ENCODE measurements around the gene MC5R. TPM values are rescaled to one million over a fixed set of nuclear protein-coding genes. Genes with fewer than 3 reads are reported as not detected.

MC5R gene
- total RNA-seq, 2 donors from 2014 or later: 0.24 TPM; not detected in 1

- Histone ChIP-seq H3K4me1 (ENCODE audit: control insufficient read depth, insufficient read depth, low read length) (peaks cover 2% of the 10 kb centered on the region), H3K27me3 (ENCODE audit: control insufficient read depth, insufficient read depth, low read length, poor library complexity, severe bottlenecking) (peaks cover 9% of the 10 kb centered on the region), H3K27ac (ENCODE audit: low read depth, low read length) (no peak overlapping the region), H3K9ac (ENCODE audit: extremely low read depth, low read length, poor library complexity, severe bottlenecking) (no peak overlapping the region), H3K36me3 (ENCODE audit: control insufficient read depth, insufficient read depth, low read length) (no peaks in the 10 kb centered on the region), H3K9me3 (ENCODE audit: control insufficient read depth, low read length) (no peaks in the 10 kb centered on the region), H3K4me3 (ENCODE audit: low read length) (no peak overlapping the region)
- TF ChIP-seq CTCF (conservative IDR thresholded peaks at IDR 0.05): no peak
- H3K4me1 Mint-ChIP-seq: peaks cover 21% of the 10 kb centered on the region
- peaks cover 17% of the 10 kb centered on the region for H3K27me3 Mint-ChIP-seq (ENCODE audit: insufficient read depth)
- H3K27ac Mint-ChIP-seq: no peak overlapping the region
- H3K9me3 Mint-ChIP-seq: no peaks in the 10 kb centered on the region
- DNase-seq: no peak
- WGBS, 2 experiments (ENCODE audit: insufficient coverage in 1 of 2, insufficient read length in 1 of 2): 93% methylated on average over 7 to 11 of the region's 11 CpGs
- no peak overlapping the region for H3K4me3 Mint-ChIP-seq
- no peaks in the 10 kb centered on the region for H3K36me3 Mint-ChIP-seq (ENCODE audit: low read depth)
Measured at GRCh38 chr18:13799396-13799795, 24.6 kb upstream of the MC5R start.

GRCh38 chr18:13800505-13801259 lies 23.3 kb upstream of the MC5R start:
- H3K4me3 ChIP-seq (ENCODE audit: low read length): peak overlapping the region; percentile 82
- no peaks in the 10 kb centered on the region for H3K36me3 ChIP-seq (ENCODE audit: control insufficient read depth, insufficient read depth, low read length)
- Mint-ChIP-seq H3K36me3 (ENCODE audit: low read depth) (no peaks in the 10 kb centered on the region), H3K9me3 (no peaks in the 10 kb centered on the region), H3K4me3 (peak overlapping the region; percentile 56), H3K27me3 (ENCODE audit: insufficient read depth) (peaks cover 17% of the 10 kb centered on the region), H3K4me1 (peaks cover 31% of the 10 kb centered on the region), H3K27ac (no peak overlapping the region)
- peak overlapping the region; percentile 18 for H3K9ac ChIP-seq (ENCODE audit: extremely low read depth, low read length, poor library complexity, severe bottlenecking)
- TF ChIP-seq CTCF (conservative IDR thresholded peaks at IDR 0.05): peak; percentile 71
- H3K9me3 ChIP-seq (ENCODE audit: control insufficient read depth, low read length): no peaks in the 10 kb centered on the region
- peaks cover 5% of the 10 kb centered on the region for H3K4me1 ChIP-seq (ENCODE audit: control insufficient read depth, insufficient read depth, low read length)
- peak; percentile 90 for DNase-seq
- 4 to 17% methylated on average over 15 to 30 of the region's 30 CpGs for WGBS, 2 experiments (ENCODE audit: insufficient coverage in 1 of 2, insufficient read length in 1 of 2)
- no peak overlapping the region for H3K27ac ChIP-seq (ENCODE audit: low read depth, low read length)
- H3K27me3 ChIP-seq (ENCODE audit: control insufficient read depth, insufficient read depth, low read length, poor library complexity, severe bottlenecking): peaks cover 9% of the 10 kb centered on the region

GRCh38 chr18:13801260-13801601 lies 22.7 kb upstream of the MC5R start:
- H3K9ac ChIP-seq (ENCODE audit: extremely low read depth, low read length, poor library complexity, severe bottlenecking): peak overlapping the region; percentile 18
- no peak for DNase-seq
- peaks cover 17% of the 10 kb centered on the region for H3K27me3 Mint-ChIP-seq (ENCODE audit: insufficient read depth)
- no peak overlapping the region for H3K27ac ChIP-seq (ENCODE audit: low read depth, low read length)
- peaks cover 9% of the 10 kb centered on the region for H3K27me3 ChIP-seq (ENCODE audit: control insufficient read depth, insufficient read depth, low read length, poor library complexity, severe bottlenecking)
- H3K4me3 ChIP-seq (ENCODE audit: low read length): peak overlapping the region; percentile 82
- H3K9me3 Mint-ChIP-seq: no peaks in the 10 kb centered on the region
- no peaks in the 10 kb centered on the region for H3K36me3 ChIP-seq (ENCODE audit: control insufficient read depth, insufficient read depth, low read length)
- peaks cover 36% of the 10 kb centered on the region for H3K4me1 Mint-ChIP-seq
- peaks cover 5% of the 10 kb centered on the region for H3K4me1 ChIP-seq (ENCODE audit: control insufficient read depth, insufficient read depth, low read length)
- peak overlapping the region; percentile 56 for H3K4me3 Mint-ChIP-seq
- TF ChIP-seq CTCF (conservative IDR thresholded peaks at IDR 0.05): no peak
- no peaks in the 10 kb centered on the region for H3K9me3 ChIP-seq (ENCODE audit: control insufficient read depth, low read length)
- H3K36me3 Mint-ChIP-seq (ENCODE audit: low read depth): no peaks in the 10 kb centered on the region
- no peak overlapping the region for H3K27ac Mint-ChIP-seq
- WGBS, 2 experiments (ENCODE audit: insufficient coverage in 1 of 2, insufficient read length in 1 of 2): 14 to 21% methylated on average over 13 to 15 of the region's 15 CpGs
